Adrenal gland (tissue), 5 donors: Measurements from ENCODE around the gene SERPINA5.

Experiments used
- POLR2A ChIP-seq, 2 donors: fragments of 450-650 bp; IDR thresholded peaks; one replicate each; pipeline ENCODE4 v1.6.1; 2017; ENCODE audit warnings: antibody characterized with exemption in 2 of 2, mild to moderate bottlenecking in 2 of 2, moderate library complexity in 1 of 2
- TF ChIP-seq, protein P1 (sequence below), 6 experiments: fragments of 450-650 bp in 4 of 6; fragments of 200-600 bp in 2 of 6; sonication (generic) in 1 of 6; IDR thresholded peaks; 1 replicate in 5 of 6; 2 replicates in 1 of 6; pipeline versions ENCODE4 v1.5.1 to v1.8.0; 2016 to 2021; ENCODE audit warnings: antibody characterized with exemption in 6 of 6, mild to moderate bottlenecking in 2 of 6, moderate library complexity in 1 of 6
- donor health status: DM: no; HTN: no; CAD: no.

DNA sequence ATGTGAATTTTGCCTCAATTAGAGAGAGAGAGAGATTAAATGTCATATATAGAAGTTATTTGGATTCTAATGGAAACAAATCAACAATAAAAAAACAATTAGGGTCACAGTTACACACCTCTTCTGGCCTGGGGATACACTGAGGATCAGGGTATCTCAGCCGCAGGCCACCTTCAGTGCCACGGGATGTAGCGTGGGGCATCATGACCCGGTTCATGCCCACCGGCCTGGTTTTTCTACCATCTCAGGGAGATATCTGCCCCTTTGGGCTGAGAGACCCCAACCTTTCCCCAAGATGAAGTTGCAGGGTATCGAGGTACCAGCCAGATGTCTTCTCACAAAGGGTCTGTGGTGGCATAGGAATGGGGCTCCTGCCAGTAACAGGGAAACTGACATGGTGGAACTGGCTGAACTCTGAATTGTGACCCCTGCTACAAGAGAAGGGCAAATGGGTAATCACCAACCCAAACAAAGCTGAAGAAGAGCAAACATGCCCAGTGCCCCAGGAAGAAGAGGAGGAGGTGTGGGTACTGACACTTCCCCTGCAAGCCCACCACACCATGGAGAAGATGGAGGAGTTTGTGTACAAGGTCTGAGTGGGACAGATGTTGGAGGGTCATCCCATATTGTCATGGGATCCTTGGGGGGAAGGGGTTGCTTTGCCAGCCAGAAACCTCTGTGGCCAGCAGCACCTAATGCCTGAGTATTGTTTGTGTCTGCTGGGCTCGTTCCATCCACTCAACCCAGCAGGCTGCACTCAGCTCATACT, 50.5 kb downstream of the SERPINA5 start:
- TF ChIP-seq, protein P1, sequence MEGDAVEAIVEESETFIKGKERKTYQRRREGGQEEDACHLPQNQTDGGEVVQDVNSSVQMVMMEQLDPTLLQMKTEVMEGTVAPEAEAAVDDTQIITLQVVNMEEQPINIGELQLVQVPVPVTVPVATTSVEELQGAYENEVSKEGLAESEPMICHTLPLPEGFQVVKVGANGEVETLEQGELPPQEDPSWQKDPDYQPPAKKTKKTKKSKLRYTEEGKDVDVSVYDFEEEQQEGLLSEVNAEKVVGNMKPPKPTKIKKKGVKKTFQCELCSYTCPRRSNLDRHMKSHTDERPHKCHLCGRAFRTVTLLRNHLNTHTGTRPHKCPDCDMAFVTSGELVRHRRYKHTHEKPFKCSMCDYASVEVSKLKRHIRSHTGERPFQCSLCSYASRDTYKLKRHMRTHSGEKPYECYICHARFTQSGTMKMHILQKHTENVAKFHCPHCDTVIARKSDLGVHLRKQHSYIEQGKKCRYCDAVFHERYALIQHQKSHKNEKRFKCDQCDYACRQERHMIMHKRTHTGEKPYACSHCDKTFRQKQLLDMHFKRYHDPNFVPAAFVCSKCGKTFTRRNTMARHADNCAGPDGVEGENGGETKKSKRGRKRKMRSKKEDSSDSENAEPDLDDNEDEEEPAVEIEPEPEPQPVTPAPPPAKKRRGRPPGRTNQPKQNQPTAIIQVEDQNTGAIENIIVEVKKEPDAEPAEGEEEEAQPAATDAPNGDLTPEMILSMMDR (IDR thresholded peaks at IDR 0.05), result no peak
- no peak for TF ChIP-seq POLR2A (IDR thresholded peaks at IDR 0.05)
